Heart left ventricle (tissue), 16 donors: ENCODE measurements around the gene TRAFD1. TPM values are rescaled to one million over a fixed set of nuclear protein-coding genes. Genes with fewer than 3 reads are reported as not detected.
A peak's percentile ranks its signal among the peaks of the same experiment; 100 is the strongest.

Experiments used
- ATAC-seq, 4 donors: fragments of 200-7000 bp; cut with Tn5 transposase; one replicate each; pipeline ENCODE4 v1.9.1; 2020 to 2022; ENCODE audit warnings: moderate library complexity in 4 of 4, mild to moderate bottlenecking in 3 of 4, moderate number of reproducible peaks in 1 of 4
- DNase-seq, 5 donors: peaks; one replicate each; pipeline ENCODE4 v3.0.0-alpha.2; 2020
- H3K27ac ChIP-seq, 12 donors: fragments of 200-600 bp; sonication (generic) in 4 of 12; one replicate each; pipeline versions ENCODE4 v1.5.0 to v1.8.0; 2016 to 2022; ENCODE audit warnings: mild to moderate bottlenecking in 2 of 12
- H3K27me3 ChIP-seq, 9 donors: fragments of 200-600 bp; sonication (generic) in 2 of 9; one replicate each; pipeline versions ENCODE4 v1.5.1 to v1.8.0; 2016 to 2022; ENCODE audit warnings: mild to moderate bottlenecking in 3 of 9
- H3K36me3 ChIP-seq, 9 donors: fragments of 200-600 bp; sonication (generic) in 2 of 9; one replicate each; pipeline versions ENCODE4 v1.5.0 to v1.8.0; 2018 to 2022; ENCODE audit warnings: mild to moderate bottlenecking in 2 of 9
- H3K4me1 ChIP-seq, 12 donors: fragments of 200-600 bp; sonication (generic) in 4 of 12; one replicate each; pipeline versions ENCODE4 v1.5.0 to v1.8.0; 2016 to 2022; ENCODE audit warnings: mild to moderate bottlenecking in 3 of 12
- H3K4me3 ChIP-seq, 12 donors: fragments of 200-600 bp; sonication (generic) in 4 of 12; one replicate each; pipeline versions ENCODE4 v1.5.0 to v1.8.0; 2017 to 2022; ENCODE audit warnings: mild to moderate bottlenecking in 9 of 12, moderate library complexity in 4 of 12
- H3K9me3 ChIP-seq, 12 donors: fragments of 200-600 bp; sonication (generic) in 4 of 12; one replicate each; pipeline versions ENCODE4 v1.5.0 to v1.8.0; 2016 to 2022; ENCODE audit warnings: mild to moderate bottlenecking in 1 of 12
- CTCF ChIP-seq, 12 donors: fragments of 200-600 bp; sonication (generic) in 4 of 12; IDR thresholded peaks; one replicate each; pipeline versions ENCODE4 v1.5.0 to v1.8.0; 2018 to 2022; ENCODE audit warnings: antibody characterized with exemption in 12 of 12, mild to moderate bottlenecking in 5 of 12
- POLR2A ChIP-seq, 2 donors: fragments of 450-650 bp; IDR thresholded peaks; one replicate each; pipeline ENCODE4 v1.6.1; 2017; ENCODE audit warnings: antibody characterized with exemption in 2 of 2, mild to moderate bottlenecking in 2 of 2, moderate library complexity in 2 of 2
- WGBS, 4 donors: extraction: QIAGEN DNeasy Blood & Tissue Kit in 2 of 4; methylation state at CpG; one replicate each; pipeline versions ENCODE4 v1.1.5 to v1.1.7; 2013 to 2018; 5-methylcytosine and 5-hydroxymethylcytosine counted together
- intact Hi-C, 10 donors: fragments of 100-400 bp; cut with DNase I; formaldehyde crosslinking; loops; one replicate each; pipeline versions ENCODE4 v1.11.1 to v1.14.2; 2022
- polyA plus RNA-seq, 2 donors: library from polyadenylated mRNA; stranded (reverse); fragments of 200-250 nt; gene quantifications; one replicate each; pipeline ENCODE4 v1.2.3, GENCODE V29; 2013
- total RNA-seq, 9 donors: library from RNA; depleted of rRNA in 2 of 9; stranded (reverse); fragments of >200 nt in 2 of 9; fragmentation: NEBNext Ultra II Directional in 3 of 9; extraction: Animal tissue kit (Norgen Biotek cat#: 25700) in 3 of 9; gene quantifications; one replicate each; pipeline versions ENCODE4 v1.1.0 to v1.2.4, GENCODE V29; 2016 to 2023
- donor health status: ischemic (EF 13 %, LVEDD 7.1; RV severe dilation, severe dysfunction).
- donor health status: healthy with polysubstance abuse.
- donor health status: DM: no; HTN: yes; CAD: no.
- donor health status: DM: no; HTN: no; CAD: no.
- donor health status: ischemic (EF 25% LVEDD 6.9; RV normal size, moderate dysfunction).
- donor health status: ischemic (EF 25% LVEDD 5.7; RV mildly dilated, moderate dysfunction).
- donor health status: healthy.
- donor health status: DM: yes; HTN: yes; CAD: no.
- donor health status: ischemic (EF 35%, LVEDD 5.7; RV mildly dilated, moderate dysfunction).
- donor health status: nonischemic (EF 11% LVEDD 7.7; RV severe dilation, severe dysfunction).
- donor health status: DM: yes; HTN: yes; CAD: no.
- donor health status: PGD.
- donor health status: ischemic (EF 29% LVEDD 5.4; RV normal size, mild dysfunction).
- donor health status: nonischemic (EF 23%, LVEDD 6.1; RV moderate dilation, normal function).

The TRAFD1 gene
- total and polyA plus RNA-seq, 11 donors, result 6.7 to 84.7 (median 22.7) TPM

GRCh38 chr12:112182499-112182898, 57.1 kb downstream of the TRAFD1 start:
- H3K4me3 ChIP-seq, result no peak overlapping the region
- H3K9me3 ChIP-seq, result no peaks in the 10 kb centered on the region
- 79 to 86% (median 83%) methylated on average over 7 of the region's 7 CpGs for WGBS, 4 donors
- H3K36me3 ChIP-seq, result peaks cover 0 to 90% (median 77%) of the 10 kb centered on the region in 9 donors
- H3K27ac ChIP-seq, result no peak overlapping the region
- TF ChIP-seq CTCF (IDR thresholded peaks at IDR 0.05) (no peak), POLR2A (IDR thresholded peaks at IDR 0.05) (no peak)
- no peaks in the 10 kb centered on the region for H3K27me3 ChIP-seq
- ATAC-seq, result peak in 3 of 4 donors; percentile 29 to 39 (median 36)
- peaks cover 0 to 2% (median 0%) of the 10 kb centered on the region in 12 donors for H3K4me1 ChIP-seq
- intact Hi-C loops, result no loop called here
- no peak for DNase-seq

DNA sequence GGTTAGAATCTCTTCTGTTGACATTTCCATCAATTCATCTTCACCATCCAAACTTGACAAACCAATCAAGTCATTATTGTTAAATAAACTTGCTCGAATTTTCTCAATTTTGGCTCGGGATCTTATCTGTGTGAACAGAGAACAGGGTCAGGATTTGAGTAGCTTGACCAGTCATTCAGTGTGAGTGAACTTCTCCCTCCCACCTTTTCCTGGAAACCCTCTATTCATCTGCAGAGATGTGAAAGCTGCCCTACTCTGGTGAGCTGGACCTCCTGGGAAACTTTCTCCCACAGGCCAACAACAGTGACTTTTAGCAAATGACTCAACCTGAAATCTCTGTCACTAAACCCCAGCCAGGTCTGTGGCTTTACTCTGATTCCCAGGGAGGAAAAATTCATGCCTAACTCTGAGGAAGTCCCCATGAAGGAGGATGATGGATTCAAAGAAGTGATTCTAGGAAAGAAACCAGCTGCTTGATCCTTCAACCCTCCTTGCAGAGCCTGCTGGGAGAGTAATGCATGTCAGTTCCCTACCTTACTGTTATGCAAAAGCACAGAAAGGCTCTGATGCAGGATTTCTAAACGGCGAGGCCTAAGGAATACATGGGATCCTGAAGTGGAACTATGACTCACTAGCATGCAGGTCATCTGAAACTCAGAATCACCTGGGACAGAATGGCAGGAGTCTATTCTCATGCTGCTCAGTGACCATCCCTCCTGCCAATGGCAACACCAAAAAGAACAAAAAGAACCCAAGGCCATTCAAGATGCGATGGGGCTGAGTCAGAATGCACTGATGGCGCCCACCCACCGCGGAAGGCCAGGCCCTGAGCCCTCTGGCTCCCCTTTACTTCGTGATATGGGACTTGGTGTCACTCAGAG, 58.0 kb downstream of the TRAFD1 start:
- no peaks in the 10 kb centered on the region for H3K9me3 ChIP-seq
- TF ChIP-seq POLR2A (IDR thresholded peaks at IDR 0.05) (no peak), CTCF (IDR thresholded peaks at IDR 0.05) (no peak)
- H3K27me3 ChIP-seq, result no peaks in the 10 kb centered on the region
- DNase-seq (no peak), ATAC-seq (peak in 1 of 4 donors; percentile 10)
- no peak overlapping the region for H3K27ac ChIP-seq
- WGBS, 4 donors, result 79 to 82% (median 81%) methylated on average over 9 of the region's 9 CpGs
- H3K4me1 ChIP-seq, result peaks cover 0 to 2% (median 0%) of the 10 kb centered on the region in 12 donors
- peaks cover 0 to 89% (median 72%) of the 10 kb centered on the region in 9 donors for H3K36me3 ChIP-seq
- no peak overlapping the region for H3K4me3 ChIP-seq
- intact Hi-C loops, result no loop called here

DNA sequence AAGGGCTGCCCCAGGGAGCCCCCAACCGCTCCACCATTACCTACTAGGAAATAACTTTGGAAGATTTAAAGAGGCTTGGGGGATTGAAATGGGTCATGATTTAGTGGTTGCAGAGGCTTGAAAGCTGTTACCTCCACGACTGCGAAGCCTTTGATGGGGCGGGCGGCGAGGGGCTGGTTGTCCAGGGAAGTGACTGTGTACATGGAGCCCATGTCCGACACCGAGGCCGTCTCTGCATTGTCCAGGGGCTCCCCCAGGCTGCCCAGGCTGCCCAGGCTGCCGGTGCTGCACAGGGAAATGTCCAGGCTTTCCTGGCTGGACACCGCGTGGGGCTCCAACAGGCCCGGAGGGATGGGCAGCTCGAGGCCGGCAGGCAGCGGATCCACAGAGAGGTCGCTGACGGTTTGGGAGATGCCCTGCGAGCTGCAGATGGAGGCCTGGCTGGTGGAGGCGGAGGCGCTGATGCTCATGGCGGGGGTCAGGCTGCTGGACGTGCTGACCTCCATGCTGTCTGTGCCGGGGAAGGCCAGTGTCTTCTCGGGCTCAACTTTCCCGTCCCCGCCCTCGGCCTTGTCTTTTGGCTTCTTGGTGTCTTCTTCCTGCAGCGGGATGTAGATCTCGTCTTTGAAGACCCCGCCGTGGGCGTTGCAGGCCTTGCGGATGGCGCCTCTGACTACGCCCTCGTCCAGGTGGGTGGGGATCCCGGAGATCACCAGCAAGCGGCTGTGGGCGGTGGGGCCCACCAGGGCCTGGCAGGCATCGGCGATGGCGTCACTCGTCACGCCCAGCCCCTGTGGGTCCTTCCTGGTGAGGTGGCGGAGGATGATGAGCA, 58.9 kb downstream of the TRAFD1 start:
- Histone ChIP-seq H3K27me3 (no peaks in the 10 kb centered on the region), H3K9me3 (no peaks in the 10 kb centered on the region), H3K4me1 (peaks cover 0 to 2% (median 0%) of the 10 kb centered on the region in 12 donors), H3K36me3 (peaks cover 0 to 89% (median 70%) of the 10 kb centered on the region in 9 donors), H3K27ac (no peak overlapping the region), H3K4me3 (no peak overlapping the region)
- DNase-seq, result no peak
- intact Hi-C loops, result no loop called here
- peak in 1 of 4 donors; percentile 24 for ATAC-seq
- WGBS, 4 donors, result 93 to 97% (median 97%) methylated on average over 38 to 46 of the region's 46 CpGs
- TF ChIP-seq POLR2A (IDR thresholded peaks at IDR 0.05), result no peak

GRCh38 chr12:112185093-112185923, 59.9 kb downstream of the TRAFD1 start:
- H3K27ac ChIP-seq, result no peak overlapping the region
- H3K9me3 ChIP-seq, result no peaks in the 10 kb centered on the region
- peaks cover 0 to 88% (median 69%) of the 10 kb centered on the region in 9 donors for H3K36me3 ChIP-seq
- 85 to 91% (median 89%) methylated on average over 13 to 26 of the region's 26 CpGs for WGBS, 4 donors
- intact Hi-C loops, result no loop called here
- H3K4me3 ChIP-seq, result no peak overlapping the region
- TF ChIP-seq POLR2A (IDR thresholded peaks at IDR 0.05), result no peak
- TF ChIP-seq CTCF (IDR thresholded peaks at IDR 0.05), result no peak
- H3K4me1 ChIP-seq, result peaks cover 0 to 2% (median 0%) of the 10 kb centered on the region in 12 donors
- DNase-seq (no peak), ATAC-seq (peak in 1 of 4 donors; percentile 20)
- H3K27me3 ChIP-seq, result no peaks in the 10 kb centered on the region
